B cell (primary cell): ENCODE data around the gene IRS1.
"Not testable (repeated sequence)": the region's sequence is repeated elsewhere in the genome, so short reads cannot be mapped to it uniquely, and the experiment has no call there.

Source experiments
- EZH2 ChIP-seq: IDR thresholded peaks from 2 replicates; pipeline ENCODE4 v1.6.1; 2012; ENCODE audit warnings: borderline replicate concordance, low read depth, mild to moderate bottlenecking, moderate library complexity, low read length; ENCODE audit not compliant: insufficient read depth, poor library complexity, severe bottlenecking
- TF ChIP-seq, protein P1 (sequence below): fragments of 200-600 bp; IDR thresholded peaks from one replicate; pipeline ENCODE4 v1.8.0; 2022; ENCODE audit warnings: antibody characterized with exemption, mild to moderate bottlenecking

DNA sequence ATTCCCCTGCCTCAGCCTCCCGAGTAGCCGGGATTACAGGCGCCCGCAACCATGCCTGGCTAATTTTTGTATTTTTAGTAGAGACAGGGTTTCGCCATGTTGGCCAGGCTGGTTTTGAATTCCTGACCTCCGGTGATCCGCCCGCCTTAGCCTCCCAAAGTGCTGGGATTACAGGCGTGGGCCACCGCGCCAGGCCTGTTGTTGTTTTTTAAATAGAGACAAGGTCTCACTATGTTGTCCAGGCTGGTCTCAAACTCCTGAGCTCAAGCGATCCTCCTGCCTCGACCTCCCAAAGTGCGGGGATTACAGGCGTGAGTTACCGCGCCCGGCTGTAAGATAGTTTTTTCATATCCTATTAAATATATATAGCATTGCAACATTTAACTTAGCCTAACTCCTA is 35.3 kb upstream of the IRS1 start:
- TF ChIP-seq, protein P1, sequence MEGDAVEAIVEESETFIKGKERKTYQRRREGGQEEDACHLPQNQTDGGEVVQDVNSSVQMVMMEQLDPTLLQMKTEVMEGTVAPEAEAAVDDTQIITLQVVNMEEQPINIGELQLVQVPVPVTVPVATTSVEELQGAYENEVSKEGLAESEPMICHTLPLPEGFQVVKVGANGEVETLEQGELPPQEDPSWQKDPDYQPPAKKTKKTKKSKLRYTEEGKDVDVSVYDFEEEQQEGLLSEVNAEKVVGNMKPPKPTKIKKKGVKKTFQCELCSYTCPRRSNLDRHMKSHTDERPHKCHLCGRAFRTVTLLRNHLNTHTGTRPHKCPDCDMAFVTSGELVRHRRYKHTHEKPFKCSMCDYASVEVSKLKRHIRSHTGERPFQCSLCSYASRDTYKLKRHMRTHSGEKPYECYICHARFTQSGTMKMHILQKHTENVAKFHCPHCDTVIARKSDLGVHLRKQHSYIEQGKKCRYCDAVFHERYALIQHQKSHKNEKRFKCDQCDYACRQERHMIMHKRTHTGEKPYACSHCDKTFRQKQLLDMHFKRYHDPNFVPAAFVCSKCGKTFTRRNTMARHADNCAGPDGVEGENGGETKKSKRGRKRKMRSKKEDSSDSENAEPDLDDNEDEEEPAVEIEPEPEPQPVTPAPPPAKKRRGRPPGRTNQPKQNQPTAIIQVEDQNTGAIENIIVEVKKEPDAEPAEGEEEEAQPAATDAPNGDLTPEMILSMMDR = not testable (repeated sequence)
- TF ChIP-seq EZH2 = not testable (repeated sequence)
